ENCODE results near the gene GPATCH4. TPM values are rescaled to one million over a fixed set of nuclear protein-coding genes. Genes with fewer than 3 reads are reported as not detected.
"Not testable (repeated sequence)": the region's sequence is repeated elsewhere in the genome, so short reads cannot be mapped to it uniquely, and the experiment has no call there.

The GPATCH4 gene
- total and polyA plus RNA-seq, 12 donors: 9.3 to 34.5 (median 13.5) TPM

DNA sequence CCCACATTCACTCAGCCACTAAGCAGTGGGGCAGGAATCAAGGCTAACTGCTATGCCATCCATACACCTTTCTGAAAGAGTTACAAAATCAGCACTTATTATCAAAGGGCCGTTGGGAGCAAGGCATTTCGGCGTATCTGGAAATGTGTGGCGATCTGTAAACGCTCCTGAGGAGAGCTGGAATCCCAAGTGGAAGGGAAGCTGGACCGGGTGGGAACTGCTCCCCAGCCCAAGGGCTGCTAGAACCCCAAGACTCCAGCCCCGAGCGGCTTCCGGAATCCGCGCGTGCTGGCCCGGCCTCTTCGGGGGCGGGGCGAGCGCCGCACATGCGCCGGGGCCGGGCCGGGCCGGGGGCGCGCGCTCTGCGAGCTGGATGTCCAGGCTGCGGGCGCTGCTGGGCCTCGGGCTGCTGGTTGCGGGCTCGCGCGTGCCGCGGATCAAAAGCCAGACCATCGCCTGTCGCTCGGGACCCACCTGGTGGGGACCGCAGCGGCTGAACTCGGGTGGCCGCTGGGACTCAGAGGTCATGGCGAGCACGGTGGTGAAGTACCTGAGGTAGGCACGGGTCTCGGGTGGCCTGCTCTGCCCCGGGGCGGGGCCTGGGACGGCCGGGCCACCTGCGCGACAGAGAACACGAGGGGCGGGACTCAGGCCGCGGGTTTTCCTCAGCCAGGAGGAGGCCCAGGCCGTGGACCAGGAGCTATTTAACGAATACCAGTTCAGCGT, 9.7 kb downstream of the GPATCH4 start, which contains the start of gene NAXE:
Gene NAXE (plus strand): TSS at position 345 of the 726 bp plus-strand sequence. CDS start 29 bp downstream, at position 374.
- 0 to 1% methylated on average over 57 to 60 of the region's 60 CpGs for WGBS, 2 donors
- Histone ChIP-seq H3K9me3 (no peaks in the 10 kb centered on the region), H3K27ac (peak within 1 kb of the TSS; percentile 74 to 92 (median 86)), H3K4me3 (peak within 1 kb of the TSS; percentile 59 to 97 (median 81)), H3K27me3 (no peaks in the 10 kb centered on the region), H3K36me3 (peaks cover 0 to 41% (median 19%) of the 10 kb centered on the region in 9 donors), H3K4me1 (peaks cover 3 to 19% (median 13%) of the 10 kb centered on the region in 9 donors)
- ATAC-seq: peak; percentile 94 to 97 (median 96)
- peak; percentile 69 to 73 for DNase-seq
- intact Hi-C loops (cut with DNase I): loop anchor here in 5 of 10 donors (5.0 to 10.0 kb wide), 5 partner anchors 84 to 139 kb away; partner anchors contain the start of gene MEF2D (in 1 of the 5)
- TF ChIP-seq CTCF (IDR thresholded peaks at IDR 0.05): no peak

DNA sequence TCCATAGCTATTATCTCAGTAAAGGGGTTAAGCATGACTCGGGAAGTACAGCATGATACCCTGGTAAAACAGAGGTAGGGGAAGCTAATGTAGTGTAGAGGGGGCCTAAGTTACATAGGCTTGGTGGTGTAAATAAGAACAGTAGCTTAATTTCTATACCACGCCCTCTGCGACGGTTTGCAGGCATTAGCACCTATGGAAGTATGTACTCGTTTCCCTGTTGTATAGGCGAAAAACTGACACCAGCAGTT, 10.2 kb downstream of the GPATCH4 start:
- H3K4me1 ChIP-seq: peaks cover 3 to 19% (median 13%) of the 10 kb centered on the region in 9 donors

GRCh38 chr1:156590326-156591180, 10.7 kb downstream of the GPATCH4 start:
- Histone ChIP-seq H3K9me3 (no peaks in the 10 kb centered on the region), H3K27ac (peak overlapping the region in 8 of 10 donors; percentile 78 to 92 (median 87)), H3K27me3 (no peaks in the 10 kb centered on the region), H3K36me3 (peaks cover 0 to 31% (median 16%) of the 10 kb centered on the region in 9 donors), H3K4me3 (peak overlapping the region in 6 of 10 donors; percentile 78 to 97 (median 88)), H3K4me1 (peaks cover 3 to 19% (median 13%) of the 10 kb centered on the region in 9 donors)
- DNase-seq (no peak), ATAC-seq (no peak)
- TF ChIP-seq CTCF (IDR thresholded peaks at IDR 0.05): no peak
- intact Hi-C loops (cut with DNase I): loop anchor here in 5 of 10 donors (5.0 to 10.0 kb wide), 5 partner anchors 83 to 138 kb away; partner anchors contain the start of gene MEF2D (in 1 of the 5)
- 88 to 90% methylated on average over 10 of the region's 10 CpGs for WGBS, 2 donors

More for the DNA sequence above, 10.2 kb downstream of the GPATCH4 start:
- Histone ChIP-seq H3K36me3 (peaks cover 0 to 36% (median 19%) of the 10 kb centered on the region in 9 donors), H3K9me3 (no peaks in the 10 kb centered on the region), H3K27ac (peak overlapping the region; percentile 74 to 92 (median 86)), H3K4me3 (peak overlapping the region; percentile 59 to 97 (median 81)), H3K27me3 (no peaks in the 10 kb centered on the region)
- DNase-seq: no peak
- WGBS, 2 donors: 27 to 32% methylated on average over 6 of the region's 6 CpGs
- ATAC-seq: peak in 1 of 8 donors; percentile 9
- TF ChIP-seq CTCF (IDR thresholded peaks at IDR 0.05): no peak
- intact Hi-C loops (cut with DNase I): loop anchor here in 5 of 10 donors (5.0 to 10.0 kb wide), 5 partner anchors 84 to 139 kb away; partner anchors contain the start of gene MEF2D (in 1 of the 5)

DNA sequence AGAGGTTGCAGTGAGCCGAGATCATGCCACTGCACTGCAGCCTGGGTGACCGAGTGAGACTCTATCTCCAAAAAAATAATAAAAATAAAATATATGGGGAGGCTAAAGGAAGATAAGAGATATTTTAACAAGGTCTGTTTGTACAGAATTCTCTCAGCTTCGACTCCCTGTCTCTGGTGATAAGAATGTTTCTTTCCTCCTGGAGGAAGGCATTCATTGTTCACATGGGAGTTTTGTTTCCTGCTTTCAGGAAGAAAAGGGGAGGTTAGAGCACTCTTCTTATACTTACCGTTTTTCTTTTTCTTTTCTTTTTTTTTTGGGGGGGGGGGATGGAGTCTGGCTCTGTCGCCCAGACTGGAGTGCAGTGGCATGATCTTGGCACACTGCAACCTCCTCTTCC, 11.7 kb downstream of the GPATCH4 start:
- intact Hi-C loops (cut with DNase I): loop anchor here in 2 of 10 donors (5.0 to 10.0 kb wide), 2 partner anchors 125 to 137 kb away; no protein-coding TSS in a partner anchor
- whole genome bisulfite sequencing, 2 donors: 47% methylated on average over 5 of the region's 5 CpGs

GRCh38 chr1:156587927-156588326, 13.4 kb downstream of the GPATCH4 start:
- not testable (repeated sequence) for H3K27me3 ChIP-seq, H3K4me3 ChIP-seq, H3K27ac ChIP-seq, H3K9me3 ChIP-seq, ATAC-seq, H3K36me3 ChIP-seq, DNase-seq
- 85 to 88% methylated on average over 8 of the region's 8 CpGs for WGBS, 2 donors
- intact Hi-C loops (cut with DNase I): loop anchor here in 2 of 10 donors (5.0 to 10.0 kb wide), 2 partner anchors 123 to 136 kb away; no protein-coding TSS in a partner anchor
- peaks cover 3 to 28% (median 17%) of the 10 kb centered on the region in 9 donors for H3K4me1 ChIP-seq

More for the DNA sequence above, 11.7 kb downstream of the GPATCH4 start:
- H3K9me3 ChIP-seq: no peaks in the 10 kb centered on the region
- DNase-seq (no peak), ATAC-seq (no peak)
- H3K4me3 ChIP-seq: no peak overlapping the region
- TF ChIP-seq CTCF (IDR thresholded peaks at IDR 0.05): no peak
- peaks cover 0 to 21% (median 9%) of the 10 kb centered on the region in 9 donors for H3K36me3 ChIP-seq
- H3K4me1 ChIP-seq: peaks cover 3 to 20% (median 13%) of the 10 kb centered on the region in 9 donors
- no peak overlapping the region for H3K27ac ChIP-seq
- no peaks in the 10 kb centered on the region for H3K27me3 ChIP-seq
